NT2/D1 (cell line): ENCODE measurements around the gene B3GNT9.

ENCODE experiments used
- SUZ12 ChIP-seq: IDR thresholded peaks from 2 replicates; pipeline ENCODE4 v1.6.1; 2011; ENCODE audit not compliant: insufficient read length, insufficient read depth; ENCODE audit errors: extremely low read depth
- YY1 ChIP-seq: IDR thresholded peaks from 2 replicates; pipeline ENCODE4 v1.6.1; 2011; ENCODE audit not compliant: insufficient read length, insufficient read depth
- ZNF274 ChIP-seq: IDR thresholded peaks from 2 replicates; pipeline ENCODE4 v1.6.1; 2011; ENCODE audit warnings: mild to moderate bottlenecking, low read depth, low read length

GRCh38 chr16:67198238-67198734 lies 47.5 kb upstream of the B3GNT9 start:
- TF ChIP-seq YY1 (no peak), ZNF274 (no peak), SUZ12 (no peak)
